ENCODE results near the gene AZIN2.

AZIN2 gene

GRCh38 chr1:33157131-33157530, 76.2 kb downstream of the AZIN2 start:
- TF ChIP-seq, protein P1, sequence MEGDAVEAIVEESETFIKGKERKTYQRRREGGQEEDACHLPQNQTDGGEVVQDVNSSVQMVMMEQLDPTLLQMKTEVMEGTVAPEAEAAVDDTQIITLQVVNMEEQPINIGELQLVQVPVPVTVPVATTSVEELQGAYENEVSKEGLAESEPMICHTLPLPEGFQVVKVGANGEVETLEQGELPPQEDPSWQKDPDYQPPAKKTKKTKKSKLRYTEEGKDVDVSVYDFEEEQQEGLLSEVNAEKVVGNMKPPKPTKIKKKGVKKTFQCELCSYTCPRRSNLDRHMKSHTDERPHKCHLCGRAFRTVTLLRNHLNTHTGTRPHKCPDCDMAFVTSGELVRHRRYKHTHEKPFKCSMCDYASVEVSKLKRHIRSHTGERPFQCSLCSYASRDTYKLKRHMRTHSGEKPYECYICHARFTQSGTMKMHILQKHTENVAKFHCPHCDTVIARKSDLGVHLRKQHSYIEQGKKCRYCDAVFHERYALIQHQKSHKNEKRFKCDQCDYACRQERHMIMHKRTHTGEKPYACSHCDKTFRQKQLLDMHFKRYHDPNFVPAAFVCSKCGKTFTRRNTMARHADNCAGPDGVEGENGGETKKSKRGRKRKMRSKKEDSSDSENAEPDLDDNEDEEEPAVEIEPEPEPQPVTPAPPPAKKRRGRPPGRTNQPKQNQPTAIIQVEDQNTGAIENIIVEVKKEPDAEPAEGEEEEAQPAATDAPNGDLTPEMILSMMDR (IDR thresholded peaks at IDR 0.05; ENCODE audit: control insufficient read depth, insufficient read depth, low read depth, low read length, missing control alignments): no peak
- DNase-seq (ENCODE audit: low read depth): no peak
- H3K4me3 ChIP-seq (ENCODE audit: control insufficient read depth, low read depth, low read length): no peak overlapping the region

DNA sequence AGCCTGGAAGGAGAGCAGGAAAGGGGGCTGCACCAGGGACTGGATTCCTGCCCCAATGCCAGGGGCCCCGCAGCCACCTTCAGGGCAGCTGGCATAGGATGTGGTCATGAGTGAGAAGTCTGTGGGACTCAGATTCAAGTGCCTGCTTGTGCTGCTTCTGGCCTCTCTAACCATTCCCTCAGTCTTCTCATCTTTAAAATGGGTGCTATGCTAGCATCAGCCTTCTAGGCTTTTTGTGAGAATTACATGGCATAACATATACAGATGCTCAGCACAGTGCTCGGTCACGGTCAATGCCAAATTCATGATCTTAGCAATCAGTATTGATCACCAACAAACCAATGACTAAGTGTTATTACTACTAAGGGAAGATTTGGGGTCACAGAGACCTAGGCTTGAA, 77.4 kb downstream of the AZIN2 start:
- TF ChIP-seq, protein P1 (IDR thresholded peaks at IDR 0.05; ENCODE audit: control insufficient read depth, insufficient read depth, low read depth, low read length, missing control alignments): no peak
- DNase-seq (ENCODE audit: low read depth): no peak
- no peak overlapping the region for H3K4me3 ChIP-seq (ENCODE audit: control insufficient read depth, low read depth, low read length)

DNA sequence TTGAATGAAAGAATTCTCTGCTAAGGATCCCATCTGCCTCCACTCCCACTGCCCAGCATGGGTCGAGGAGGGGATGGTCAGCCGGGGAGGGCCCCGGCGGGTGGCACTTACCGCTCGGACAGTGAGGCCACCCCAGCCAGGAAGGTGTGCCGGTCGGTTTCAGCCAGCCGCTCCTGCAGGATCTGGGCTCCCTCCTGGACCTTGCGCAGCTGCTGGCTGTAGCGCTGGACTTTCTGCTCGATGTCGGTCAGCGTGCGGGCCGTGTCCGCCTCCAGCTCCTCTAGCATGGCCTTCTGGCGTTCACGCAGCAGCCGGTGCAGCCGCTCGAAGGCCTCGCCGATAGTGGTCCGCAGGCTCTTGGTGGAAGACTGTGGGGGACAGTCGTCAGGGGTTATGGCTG, 78.6 kb downstream of the AZIN2 start:
- TF ChIP-seq, protein P1 (IDR thresholded peaks at IDR 0.05; ENCODE audit: control insufficient read depth, insufficient read depth, low read depth, low read length, missing control alignments): no peak
- no peak overlapping the region for H3K4me3 ChIP-seq (ENCODE audit: control insufficient read depth, low read depth, low read length)
- DNase-seq (ENCODE audit: low read depth): no peak

DNA sequence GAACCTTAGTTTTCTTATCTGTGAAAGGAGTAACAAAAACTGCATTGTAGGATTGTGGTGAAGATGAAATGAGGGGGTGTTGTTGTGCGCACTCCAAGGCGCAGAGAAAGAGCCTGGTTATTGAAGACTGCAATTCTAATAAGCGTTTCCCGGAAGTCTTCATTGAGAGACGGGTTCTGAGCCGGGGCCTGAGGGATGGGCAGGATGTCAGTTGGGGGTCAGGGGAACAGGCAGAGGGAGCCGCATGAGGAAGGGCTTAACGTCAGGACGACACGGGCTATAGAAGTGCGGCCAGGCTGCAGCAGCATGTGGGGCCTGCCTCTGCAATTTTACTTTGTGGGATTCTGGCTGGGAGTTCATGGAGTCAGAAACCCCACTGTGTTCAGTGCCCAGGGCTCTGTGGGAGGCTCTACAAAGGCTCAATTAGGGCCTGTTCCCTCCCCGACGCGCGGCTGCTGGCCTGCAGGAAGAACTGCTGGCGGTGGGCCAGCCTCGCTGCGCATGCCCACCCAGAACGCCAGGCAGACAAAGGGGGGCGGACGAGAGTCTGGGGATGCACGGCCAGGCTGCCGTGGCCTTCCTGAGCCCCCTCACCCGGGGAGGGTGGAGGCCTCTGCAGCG, 80.2 kb downstream of the AZIN2 start:
- no peak for DNase-seq (ENCODE audit: low read depth)
- no peak overlapping the region for H3K4me3 ChIP-seq (ENCODE audit: control insufficient read depth, low read depth, low read length)
- TF ChIP-seq, protein P1 (IDR thresholded peaks at IDR 0.05; ENCODE audit: control insufficient read depth, insufficient read depth, low read depth, low read length, missing control alignments): no peak

DNA sequence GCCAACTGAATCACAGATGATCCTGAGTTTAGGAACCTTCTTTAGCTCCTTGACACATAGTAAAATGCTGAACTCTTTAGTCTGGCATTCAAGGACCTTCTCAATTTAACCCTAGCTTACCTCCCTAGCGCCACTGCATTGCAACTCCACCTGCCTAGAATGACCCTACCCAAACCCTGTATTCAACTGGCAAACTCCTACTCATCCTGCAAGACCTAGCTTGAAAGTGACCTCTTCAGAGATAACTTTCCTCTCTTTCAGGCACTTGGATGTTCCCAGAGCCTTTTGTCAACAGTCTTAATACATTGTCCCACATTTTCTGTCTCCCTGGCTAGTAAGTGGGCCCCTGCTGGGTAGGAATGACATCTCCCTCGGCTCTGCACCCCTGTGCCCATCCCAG, 81.2 kb downstream of the AZIN2 start:
- no peak for DNase-seq (ENCODE audit: low read depth)
- no peak overlapping the region for H3K4me3 ChIP-seq (ENCODE audit: control insufficient read depth, low read depth, low read length)
- TF ChIP-seq, protein P1 (IDR thresholded peaks at IDR 0.05; ENCODE audit: control insufficient read depth, insufficient read depth, low read depth, low read length, missing control alignments): no peak

GRCh38 chr1:33163621-33164519, 82.9 kb downstream of the AZIN2 start:
- no peak for DNase-seq (ENCODE audit: low read depth)
- TF ChIP-seq, protein P1 (IDR thresholded peaks at IDR 0.05; ENCODE audit: control insufficient read depth, insufficient read depth, low read depth, low read length, missing control alignments): no peak
- no peak overlapping the region for H3K4me3 ChIP-seq (ENCODE audit: control insufficient read depth, low read depth, low read length)
